Posterior cingulate gyrus (tissue), 11 donors: ENCODE results near the gene TJAP1.
"Not testable (repeated sequence)": the region's sequence is repeated elsewhere in the genome, so short reads cannot be mapped to it uniquely, and the experiment has no call there.

Experiments used
- DNase-seq, 10 donors: peaks; one replicate each; pipeline versions ENCODE4 v3.0.0 to v3.0.0-alpha.2; 2020 to 2021; ENCODE audit warnings: mixed read lengths in 3 of 10
- intact Hi-C: fragments of 100-400 bp; cut with DNase I; formaldehyde crosslinking; loops from one replicate; pipeline ENCODE4 v1.15.1; 2023

The TJAP1 gene

GRCh38 chr6:43476746-43477145 is 624 bp upstream of the TJAP1 start:
- intact Hi-C loops, result loop anchor here (1.0 kb wide), 1 partner anchor 36 kb away; no protein-coding TSS in a partner anchor
- no peak for DNase-seq

GRCh38 chr6:43478008-43478372 is 620 bp downstream of the TJAP1 start:
- DNase-seq, result no peak
- intact Hi-C loops, result no loop called here

- intact Hi-C loops, result no loop called here
- no peak for DNase-seq
Measured at GRCh38 chr6:43481075-43481474, 3.7 kb downstream of the TJAP1 start.

- intact Hi-C loops, result no loop called here
- DNase-seq, result no peak
Measured at GRCh38 chr6:43481591-43482236, 4.3 kb downstream of the TJAP1 start.

GRCh38 chr6:43488667-43489276 is 11.4 kb downstream of the TJAP1 start:
- DNase-seq, result peak in 1 of 10 donors; percentile 80
- intact Hi-C loops, result no loop called here

GRCh38 chr6:43489277-43490072 is 12.1 kb downstream of the TJAP1 start:
- DNase-seq, result peak; percentile 87 to 99 (median 90)
- intact Hi-C loops, result no loop called here

GRCh38 chr6:43490523-43490939 is 13.2 kb downstream of the TJAP1 start:
- DNase-seq, result peak in 1 of 10 donors; percentile 80
- intact Hi-C loops, result no loop called here

- DNase-seq, result peak; percentile 81 to 98 (median 94)
- intact Hi-C loops, result no loop called here
Measured at GRCh38 chr6:43491750-43492661, 14.6 kb downstream of the TJAP1 start.

GRCh38 chr6:43492673-43493072 is 15.3 kb downstream of the TJAP1 start:
- peak in 2 of 10 donors; percentile 53 to 79 for DNase-seq
- intact Hi-C loops, result no loop called here

- intact Hi-C loops, result no loop called here
- peak in 2 of 10 donors; percentile 18 to 50 for DNase-seq
Measured at GRCh38 chr6:43493230-43493629, 15.9 kb downstream of the TJAP1 start.

GRCh38 chr6:43493833-43494232 is 16.5 kb downstream of the TJAP1 start:
- DNase-seq, result peak in 2 of 10 donors; percentile 19 to 55
- intact Hi-C loops, result no loop called here

- DNase-seq, result no peak
- intact Hi-C loops, result no loop called here
Measured at GRCh38 chr6:43494321-43494720, 17.0 kb downstream of the TJAP1 start.

GRCh38 chr6:43494766-43495165 is 17.4 kb downstream of the TJAP1 start:
- intact Hi-C loops, result no loop called here

GRCh38 chr6:43495409-43495941 is 18.1 kb downstream of the TJAP1 start:
- intact Hi-C loops, result no loop called here
- peak in 2 of 10 donors; percentile 46 to 74 for DNase-seq

More at GRCh38 chr6:43494766-43495165, 17.4 kb downstream of the TJAP1 start:
- peak in 2 of 10 donors; percentile 59 to 60 for DNase-seq

GRCh38 chr6:43496370-43497128 is 19.2 kb downstream of the TJAP1 start:
- DNase-seq, result peak in 6 of 10 donors; percentile 50 to 92 (median 70)
- intact Hi-C loops, result loop anchor here (2.0 kb wide), 1 partner anchor 42 kb away; the partner anchor contains the start of gene DLK2

GRCh38 chr6:43497129-43497396 is 19.7 kb downstream of the TJAP1 start:
- peak in 1 of 10 donors; percentile 46 for DNase-seq
- intact Hi-C loops, result loop anchor here (2.0 kb wide), 1 partner anchor 42 kb away; the partner anchor contains the start of gene DLK2

- intact Hi-C loops, result loop anchor here (2.0 kb wide), 1 partner anchor 43 kb away; the partner anchor contains the start of gene DLK2
- peak in 2 of 10 donors; percentile 62 to 74 for DNase-seq
Measured at GRCh38 chr6:43497689-43498088, 20.3 kb downstream of the TJAP1 start.

- intact Hi-C loops, result not testable (repeated sequence)
- peak in 1 of 10 donors; percentile 22 for DNase-seq
Measured at GRCh38 chr6:43498291-43498690, 20.9 kb downstream of the TJAP1 start.
